Cortex of kidney (tissue), 1 donor: ENCODE results near the gene SPAG9.

Source experiments
- DNase-seq: peaks from one replicate; lab custom pipeline; 2025; lab: John Stamatoyannopoulos, UW

SPAG9 gene

GRCh38 chr17:50917418-50917743, 203.3 kb downstream of the SPAG9 start:
- no peak for DNase-seq

GRCh38 chr17:50916708-50917417, 203.8 kb downstream of the SPAG9 start:
- no peak for DNase-seq

- DNase-seq: no peak
Observed at GRCh38 chr17:50916026-50916707, 204.5 kb downstream of the SPAG9 start.

GRCh38 chr17:50914505-50915063, 206.1 kb downstream of the SPAG9 start:
- no peak for DNase-seq

- no peak for DNase-seq
Observed at GRCh38 chr17:50913120-50913519, 207.5 kb downstream of the SPAG9 start.
